Measurements from ENCODE around the gene LCAT. TPM values are rescaled to one million over a fixed set of nuclear protein-coding genes. Genes with fewer than 3 reads are reported as not detected.

Gene LCAT
- total and polyA plus RNA-seq, 2 experiments from 2014 or later, result 13.4 to 13.8 TPM

GRCh38 chr16:67936880-67937605 lies 6.9 kb downstream of the LCAT start:
- Histone ChIP-seq H3K27me3 (no peaks in the 10 kb centered on the region), H3K36me3 (no peaks in the 10 kb centered on the region), H3K27ac (no peak overlapping the region), H3K4me1 (ENCODE audit: low read depth) (peaks cover 9% of the 10 kb centered on the region), H3K4me3 (peak overlapping the region; percentile 73), H3K9me3 (ENCODE audit: low read depth) (no peaks in the 10 kb centered on the region)
- DNase-seq (ENCODE audit: low read depth in 1 of 2, low spot score in 1 of 2), result no peak
- no peak for TF ChIP-seq CTCF (IDR thresholded peaks at IDR 0.05; ENCODE audit: low read depth, low read length)

GRCh38 chr16:67936124-67936879 lies 7.6 kb downstream of the LCAT start, which contains the start of gene PSMB10:
Gene PSMB10 (minus strand): TSS chr16:67936850. CDS start chr16:67936749, 101 bp downstream.
- peak within 1 kb of the TSS; percentile 73 for H3K4me3 ChIP-seq
- H3K9me3 ChIP-seq (ENCODE audit: low read depth), result no peaks in the 10 kb centered on the region
- no peak for TF ChIP-seq CTCF (IDR thresholded peaks at IDR 0.05; ENCODE audit: low read depth, low read length)
- DNase-seq (ENCODE audit: low read depth in 1 of 2, low spot score in 1 of 2), result peak; percentile 55 to 66
- peaks cover 9% of the 10 kb centered on the region for H3K4me1 ChIP-seq (ENCODE audit: low read depth)
- H3K27ac ChIP-seq, result no peak within 1 kb of the TSS
- H3K27me3 ChIP-seq, result no peaks in the 10 kb centered on the region
- no peaks in the 10 kb centered on the region for H3K36me3 ChIP-seq

- H3K9me3 ChIP-seq (ENCODE audit: low read depth), result no peaks in the 10 kb centered on the region
- H3K36me3 ChIP-seq, result no peaks in the 10 kb centered on the region
- H3K27ac ChIP-seq, result no peak overlapping the region
- H3K4me3 ChIP-seq, result peak overlapping the region; percentile 73
- TF ChIP-seq CTCF (IDR thresholded peaks at IDR 0.05; ENCODE audit: low read depth, low read length), result no peak
- H3K4me1 ChIP-seq (ENCODE audit: low read depth), result peaks cover 9% of the 10 kb centered on the region
- H3K27me3 ChIP-seq, result no peaks in the 10 kb centered on the region
- peak; percentile 94 to 96 for DNase-seq (ENCODE audit: low read depth in 1 of 2, low spot score in 1 of 2)
These were observed 8.4 kb downstream of the LCAT start for GRCh38 chr16:67935402-67936123.

GRCh38 chr16:67935101-67935401 lies 8.9 kb downstream of the LCAT start:
- H3K36me3 ChIP-seq, result no peaks in the 10 kb centered on the region
- H3K4me3 ChIP-seq, result peak overlapping the region; percentile 73
- H3K9me3 ChIP-seq (ENCODE audit: low read depth), result no peaks in the 10 kb centered on the region
- H3K27ac ChIP-seq, result no peak overlapping the region
- no peaks in the 10 kb centered on the region for H3K27me3 ChIP-seq
- peaks cover 9% of the 10 kb centered on the region for H3K4me1 ChIP-seq (ENCODE audit: low read depth)
- TF ChIP-seq CTCF (IDR thresholded peaks at IDR 0.05; ENCODE audit: low read depth, low read length), result no peak
- peak in 1 of 2 donors; percentile 24 for DNase-seq (ENCODE audit: low read depth in 1 of 2, low spot score in 1 of 2)

GRCh38 chr16:67934306-67935100 lies 9.4 kb downstream of the LCAT start:
- Histone ChIP-seq H3K27ac (no peak overlapping the region), H3K27me3 (no peaks in the 10 kb centered on the region), H3K9me3 (ENCODE audit: low read depth) (no peaks in the 10 kb centered on the region), H3K36me3 (peaks cover 3% of the 10 kb centered on the region), H3K4me3 (peak overlapping the region; percentile 73), H3K4me1 (ENCODE audit: low read depth) (peaks cover 9% of the 10 kb centered on the region)
- no peak for DNase-seq (ENCODE audit: low read depth in 1 of 2, low spot score in 1 of 2)
- TF ChIP-seq CTCF (IDR thresholded peaks at IDR 0.05; ENCODE audit: low read depth, low read length), result no peak
